22Rv1 (cell line): ENCODE results near the gene MTF1.

Experiments used
- H3K27ac ChIP-seq: fragments of 450-650 bp; 2 replicates; pipeline ENCODE4 v1.5.1; 2017
- ZFX ChIP-seq: fragments of 450-650 bp; IDR thresholded peaks from 2 replicates; pipeline ENCODE4 v1.6.1; 2017; ENCODE audit warnings: antibody characterized with exemption, borderline replicate concordance
- TF ChIP-seq, protein P1 (sequence below): fragments of 450-650 bp; IDR thresholded peaks from 2 replicates; pipeline ENCODE4 v1.5.1; 2017; ENCODE audit warnings: mild to moderate bottlenecking

Gene MTF1

DNA sequence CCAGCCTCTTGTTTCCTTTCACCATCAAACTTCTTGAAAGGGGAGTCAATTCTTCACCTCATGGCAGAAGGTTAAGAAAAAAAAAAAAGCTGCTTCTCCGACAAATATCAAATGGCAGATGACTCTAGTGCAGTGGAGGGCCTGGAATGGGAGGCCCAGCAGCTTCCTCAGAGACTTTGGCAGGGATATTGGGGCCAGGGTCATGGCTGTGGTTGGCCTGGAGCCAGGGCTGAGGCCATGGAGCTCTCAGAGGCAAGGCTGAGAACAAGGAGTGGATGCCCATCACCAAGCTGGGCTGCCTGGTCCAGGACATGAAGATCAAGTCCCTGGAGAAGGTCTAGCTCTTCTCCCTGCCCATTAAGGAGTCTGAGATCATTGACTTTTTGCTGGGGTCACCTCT is 18.7 kb downstream of the MTF1 start:
- no peak for TF ChIP-seq ZFX
- TF ChIP-seq, protein P1, sequence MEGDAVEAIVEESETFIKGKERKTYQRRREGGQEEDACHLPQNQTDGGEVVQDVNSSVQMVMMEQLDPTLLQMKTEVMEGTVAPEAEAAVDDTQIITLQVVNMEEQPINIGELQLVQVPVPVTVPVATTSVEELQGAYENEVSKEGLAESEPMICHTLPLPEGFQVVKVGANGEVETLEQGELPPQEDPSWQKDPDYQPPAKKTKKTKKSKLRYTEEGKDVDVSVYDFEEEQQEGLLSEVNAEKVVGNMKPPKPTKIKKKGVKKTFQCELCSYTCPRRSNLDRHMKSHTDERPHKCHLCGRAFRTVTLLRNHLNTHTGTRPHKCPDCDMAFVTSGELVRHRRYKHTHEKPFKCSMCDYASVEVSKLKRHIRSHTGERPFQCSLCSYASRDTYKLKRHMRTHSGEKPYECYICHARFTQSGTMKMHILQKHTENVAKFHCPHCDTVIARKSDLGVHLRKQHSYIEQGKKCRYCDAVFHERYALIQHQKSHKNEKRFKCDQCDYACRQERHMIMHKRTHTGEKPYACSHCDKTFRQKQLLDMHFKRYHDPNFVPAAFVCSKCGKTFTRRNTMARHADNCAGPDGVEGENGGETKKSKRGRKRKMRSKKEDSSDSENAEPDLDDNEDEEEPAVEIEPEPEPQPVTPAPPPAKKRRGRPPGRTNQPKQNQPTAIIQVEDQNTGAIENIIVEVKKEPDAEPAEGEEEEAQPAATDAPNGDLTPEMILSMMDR = no peak

DNA sequence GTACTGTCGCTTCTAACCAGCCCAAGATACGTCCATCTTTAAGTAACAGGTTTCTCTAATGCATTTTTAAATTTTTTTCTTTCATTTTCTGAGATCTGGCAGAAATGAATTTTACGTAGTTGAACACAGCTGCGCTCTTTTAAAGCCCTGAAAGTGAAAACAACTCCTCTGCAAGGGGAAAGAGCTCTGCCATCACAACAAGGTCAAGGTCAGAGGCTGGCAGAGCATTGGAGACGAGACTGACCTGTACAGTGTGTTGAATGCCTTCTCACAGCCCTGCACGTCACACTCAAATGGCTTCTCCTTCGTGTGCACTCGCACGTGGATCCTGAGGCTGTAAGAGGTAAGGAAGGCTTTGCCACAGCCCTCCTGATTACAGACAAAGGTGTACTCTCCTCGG is 19.7 kb downstream of the MTF1 start:
- TF ChIP-seq ZFX = no peak
- TF ChIP-seq, protein P1 = no peak
- H3K27ac ChIP-seq = no peak overlapping the region

More for the DNA sequence above, 18.7 kb downstream of the MTF1 start:
- H3K27ac ChIP-seq = no peak overlapping the region

DNA sequence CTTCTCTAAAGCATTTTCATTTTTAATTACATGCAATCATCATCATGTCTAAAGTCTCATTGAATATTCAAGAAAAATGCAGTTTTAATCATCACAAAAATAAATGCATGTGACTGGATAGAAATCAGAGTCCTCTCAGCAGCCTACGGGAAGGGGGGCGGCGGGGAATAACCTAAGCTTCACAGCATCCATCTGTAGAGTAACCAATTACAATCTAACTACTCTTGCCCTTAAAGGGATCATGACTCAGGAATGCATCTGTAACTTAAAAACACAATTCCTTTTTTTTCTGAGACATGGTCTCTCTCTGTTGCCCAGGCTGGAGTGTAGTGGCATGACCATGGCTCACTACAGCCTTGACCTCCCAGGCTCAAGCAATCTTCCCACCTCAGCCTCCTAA is 22.6 kb downstream of the MTF1 start:
- no peak for TF ChIP-seq ZFX
- TF ChIP-seq, protein P1 = no peak
- H3K27ac ChIP-seq = no peak overlapping the region

DNA sequence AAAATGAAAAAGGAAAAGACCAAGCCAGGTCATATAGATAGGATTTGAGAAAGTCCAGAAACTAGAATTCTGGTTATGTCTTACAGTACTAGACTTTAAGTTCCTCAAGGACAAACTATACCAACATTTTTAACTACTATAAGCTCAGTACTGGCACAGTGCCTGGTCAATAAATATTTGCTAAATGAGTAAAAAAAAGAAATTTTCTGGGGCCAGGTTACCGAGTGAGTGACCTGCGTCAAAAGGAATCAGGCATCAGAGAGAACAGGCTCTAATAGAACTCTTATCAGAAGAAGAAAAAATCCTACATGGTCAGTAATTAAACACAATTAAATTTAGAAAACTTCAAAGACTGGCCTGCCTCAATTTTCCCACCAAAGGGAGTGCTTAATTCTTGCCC is 27.6 kb downstream of the MTF1 start:
- H3K27ac ChIP-seq = no peak overlapping the region
- no peak for TF ChIP-seq ZFX
- TF ChIP-seq, protein P1 = no peak

DNA sequence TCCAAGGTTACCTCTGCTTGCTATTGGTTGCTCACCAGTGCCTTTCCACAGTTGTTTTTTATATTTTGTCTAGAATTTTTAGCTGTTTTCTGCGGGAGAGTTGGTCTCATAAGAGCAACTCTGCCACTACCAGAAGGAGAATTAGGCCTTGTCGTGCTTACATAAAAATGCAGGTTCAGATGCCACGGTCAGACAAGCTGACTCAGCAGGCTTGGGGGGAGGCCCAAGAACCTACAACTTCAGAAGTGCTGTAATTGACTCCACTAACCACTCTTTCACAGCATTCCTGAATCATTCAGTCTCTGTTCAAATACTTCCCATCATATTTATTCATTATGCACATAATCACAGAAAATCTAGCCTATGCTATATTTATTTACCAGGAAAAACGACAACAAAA is 28.3 kb downstream of the MTF1 start:
- TF ChIP-seq ZFX = no peak
- TF ChIP-seq, protein P1 = no peak

DNA sequence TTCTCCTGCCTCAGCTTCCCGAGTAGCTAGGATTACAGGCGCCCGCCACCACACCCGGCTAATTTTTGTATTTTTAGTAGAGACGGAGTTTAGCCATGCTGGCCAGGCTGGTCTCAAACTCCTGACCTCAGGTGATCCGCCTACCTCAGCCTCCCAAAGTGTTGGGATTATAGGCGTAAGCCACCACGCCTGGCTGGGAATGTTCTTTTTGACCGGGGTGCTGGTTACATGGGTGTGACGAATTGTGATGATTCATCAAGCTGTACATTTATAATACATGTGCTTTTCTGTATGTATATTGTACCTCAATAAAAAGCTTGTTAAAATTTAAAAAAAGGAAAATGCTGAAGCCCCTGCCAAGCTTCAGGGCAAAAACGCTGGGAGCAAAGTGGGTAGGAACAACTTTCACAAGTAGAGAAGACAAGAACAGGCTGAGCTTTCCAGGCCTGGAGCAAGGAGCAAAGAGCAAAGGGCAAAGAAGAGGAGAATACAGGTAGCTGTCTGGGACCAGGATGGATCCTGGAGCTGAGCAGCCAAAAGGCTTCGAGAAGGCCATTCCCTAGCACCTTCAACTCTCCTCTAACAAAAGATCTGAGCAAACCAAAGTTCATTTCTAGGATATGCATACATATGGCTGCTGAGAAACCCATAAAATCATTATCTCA is 30.9 kb downstream of the MTF1 start:
- TF ChIP-seq, protein P1 = no peak
- no peak for TF ChIP-seq ZFX

More for the DNA sequence above, 28.3 kb downstream of the MTF1 start:
- no peak overlapping the region for H3K27ac ChIP-seq

DNA sequence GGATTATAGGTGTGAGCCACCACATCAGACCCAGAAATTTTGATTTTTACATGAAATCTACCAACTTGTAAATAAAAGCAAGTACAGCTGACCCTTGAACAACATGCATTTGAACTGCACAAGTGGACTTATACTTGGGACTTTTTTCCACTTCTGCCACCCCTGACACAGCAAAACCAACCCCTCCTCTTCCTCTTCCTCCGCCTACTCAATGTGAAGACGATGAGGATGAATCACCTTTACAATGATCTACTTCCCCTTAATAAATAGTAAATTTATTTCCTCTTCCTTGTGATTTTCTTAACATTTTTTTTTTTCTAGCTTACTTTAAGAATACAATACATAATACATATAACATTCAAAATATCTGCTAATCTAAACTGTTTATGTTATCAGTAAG is 33.9 kb downstream of the MTF1 start:
- no peak overlapping the region for H3K27ac ChIP-seq

More for the DNA sequence above, 30.9 kb downstream of the MTF1 start:
- H3K27ac ChIP-seq = no peak overlapping the region

More for the DNA sequence above, 33.9 kb downstream of the MTF1 start:
- no peak for TF ChIP-seq ZFX
- TF ChIP-seq, protein P1 = no peak
